ENCODE measurements around the gene PKNOX2.

The PKNOX2 gene

DNA sequence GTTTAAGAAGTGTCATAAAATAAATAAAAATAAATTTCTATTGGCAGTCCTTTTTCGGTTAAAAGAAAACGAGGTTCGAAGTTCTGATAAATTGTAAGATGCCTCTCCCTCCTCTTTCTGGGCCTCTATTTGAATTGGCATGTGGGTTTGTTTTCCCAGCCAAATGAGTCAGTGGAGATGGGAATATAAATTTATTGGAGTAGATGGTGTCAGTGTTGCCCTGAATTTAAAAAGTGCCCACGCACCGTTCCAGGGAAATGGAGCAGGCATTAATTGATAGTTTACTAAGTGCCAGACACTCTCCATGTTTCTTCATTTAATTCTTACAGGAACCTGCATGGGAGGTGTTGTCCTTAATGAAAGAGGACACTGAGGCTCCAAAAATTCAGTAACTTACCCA lies 212.3 kb downstream of the PKNOX2 start:
- H3K4me3 ChIP-seq (replicated peaks; ENCODE audit: low read depth, low read length) = no peak overlapping the region
- TF ChIP-seq, protein P1, sequence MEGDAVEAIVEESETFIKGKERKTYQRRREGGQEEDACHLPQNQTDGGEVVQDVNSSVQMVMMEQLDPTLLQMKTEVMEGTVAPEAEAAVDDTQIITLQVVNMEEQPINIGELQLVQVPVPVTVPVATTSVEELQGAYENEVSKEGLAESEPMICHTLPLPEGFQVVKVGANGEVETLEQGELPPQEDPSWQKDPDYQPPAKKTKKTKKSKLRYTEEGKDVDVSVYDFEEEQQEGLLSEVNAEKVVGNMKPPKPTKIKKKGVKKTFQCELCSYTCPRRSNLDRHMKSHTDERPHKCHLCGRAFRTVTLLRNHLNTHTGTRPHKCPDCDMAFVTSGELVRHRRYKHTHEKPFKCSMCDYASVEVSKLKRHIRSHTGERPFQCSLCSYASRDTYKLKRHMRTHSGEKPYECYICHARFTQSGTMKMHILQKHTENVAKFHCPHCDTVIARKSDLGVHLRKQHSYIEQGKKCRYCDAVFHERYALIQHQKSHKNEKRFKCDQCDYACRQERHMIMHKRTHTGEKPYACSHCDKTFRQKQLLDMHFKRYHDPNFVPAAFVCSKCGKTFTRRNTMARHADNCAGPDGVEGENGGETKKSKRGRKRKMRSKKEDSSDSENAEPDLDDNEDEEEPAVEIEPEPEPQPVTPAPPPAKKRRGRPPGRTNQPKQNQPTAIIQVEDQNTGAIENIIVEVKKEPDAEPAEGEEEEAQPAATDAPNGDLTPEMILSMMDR (IDR thresholded peaks at IDR 0.05; ENCODE audit: low read depth, low read length, missing control alignments) = no peak
- no peak for DNase-seq (ENCODE audit: extremely low read depth, low read depth)

DNA sequence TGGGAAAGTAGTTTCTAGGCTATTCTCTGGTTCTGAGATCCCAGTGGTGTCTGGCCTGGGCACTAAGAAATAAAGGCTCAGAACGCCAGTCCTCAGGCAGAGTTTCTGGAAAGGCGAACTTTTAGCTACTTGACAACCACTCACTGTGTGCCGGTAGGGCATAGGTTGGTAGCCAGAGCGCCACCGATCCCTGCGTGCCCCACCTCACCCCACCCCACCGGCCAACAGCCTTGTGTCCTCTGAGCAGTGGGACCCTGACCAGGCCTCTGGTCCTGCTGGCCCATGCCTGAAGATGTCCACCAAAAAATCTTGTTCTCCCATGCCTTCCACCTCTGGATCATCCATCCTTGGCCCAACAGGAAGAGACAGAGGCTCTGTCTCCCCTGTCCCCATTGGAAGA lies 213.5 kb downstream of the PKNOX2 start:
- DNase-seq (ENCODE audit: extremely low read depth, low read depth) = no peak
- TF ChIP-seq, protein P1 (IDR thresholded peaks at IDR 0.05; ENCODE audit: low read depth, low read length, missing control alignments) = no peak
- no peak overlapping the region for H3K4me3 ChIP-seq (replicated peaks; ENCODE audit: low read depth, low read length)

DNA sequence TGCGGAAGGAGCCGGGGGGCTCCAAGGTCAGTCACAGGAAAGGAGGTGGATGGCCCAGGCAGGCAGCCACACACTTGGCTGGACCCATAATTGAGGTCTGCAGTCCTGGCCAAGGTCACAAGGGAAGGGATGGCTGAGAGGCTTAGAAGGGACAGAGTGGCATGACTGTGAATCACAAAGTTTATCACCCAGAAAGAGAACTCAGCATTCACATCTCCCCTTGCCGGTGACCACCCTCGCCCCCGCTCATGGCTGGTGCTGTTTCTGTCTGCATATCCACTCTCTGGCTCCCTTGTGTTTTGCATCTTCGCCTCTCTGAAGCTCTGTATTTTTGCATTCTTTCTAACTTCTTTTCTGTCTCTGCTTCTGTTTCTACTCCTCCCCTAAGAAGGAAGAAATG lies 214.0 kb downstream of the PKNOX2 start:
- TF ChIP-seq, protein P1 (IDR thresholded peaks at IDR 0.05; ENCODE audit: low read depth, low read length, missing control alignments) = no peak
- H3K4me3 ChIP-seq (replicated peaks; ENCODE audit: low read depth, low read length) = no peak overlapping the region
- DNase-seq (ENCODE audit: extremely low read depth, low read depth) = no peak

DNA sequence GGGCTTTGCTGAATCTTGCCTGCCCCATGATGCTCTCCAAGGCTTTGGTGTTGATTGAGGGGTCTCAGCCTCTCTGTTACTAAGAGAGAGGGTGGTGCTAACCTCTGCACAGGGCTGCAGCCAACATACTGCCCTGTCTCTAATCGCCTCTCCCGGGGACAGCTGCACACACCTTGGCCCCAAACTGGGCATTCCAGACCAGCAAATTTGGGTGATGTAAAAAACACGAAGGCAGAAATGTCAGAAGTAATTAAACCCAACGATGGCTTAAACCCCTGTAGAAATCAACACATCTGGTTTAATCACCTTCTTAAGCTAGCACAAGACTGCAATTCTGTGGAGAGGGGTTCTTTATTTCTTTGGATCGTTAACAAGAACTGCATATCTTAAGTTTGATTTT lies 215.0 kb downstream of the PKNOX2 start:
- TF ChIP-seq, protein P1 (IDR thresholded peaks at IDR 0.05; ENCODE audit: low read depth, low read length, missing control alignments) = no peak
- no peak overlapping the region for H3K4me3 ChIP-seq (replicated peaks; ENCODE audit: low read depth, low read length)
- no peak for DNase-seq (ENCODE audit: extremely low read depth, low read depth)

DNA sequence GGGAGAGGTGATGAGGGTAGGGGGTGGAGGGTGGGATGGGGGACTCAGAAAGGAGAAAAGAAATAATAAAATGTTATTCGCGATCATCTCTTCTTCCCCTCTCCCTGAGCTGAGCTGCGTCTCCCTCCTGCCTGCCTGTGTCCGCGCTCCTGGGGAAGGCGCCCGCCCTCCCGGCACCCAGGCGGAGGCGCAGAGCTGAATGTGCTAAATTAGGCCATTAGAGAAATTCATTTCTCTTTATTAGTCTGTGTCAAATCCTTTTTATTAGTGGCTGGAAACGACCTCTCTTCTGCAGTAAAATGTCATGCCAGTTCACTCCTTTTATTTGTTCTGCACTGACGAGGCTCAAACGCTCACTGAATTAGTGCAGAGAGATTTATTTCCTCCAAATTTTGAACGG lies 215.4 kb downstream of the PKNOX2 start:
- DNase-seq (ENCODE audit: extremely low read depth, low read depth) = no peak
- TF ChIP-seq, protein P1 (IDR thresholded peaks at IDR 0.05; ENCODE audit: low read depth, low read length, missing control alignments) = no peak
- no peak overlapping the region for H3K4me3 ChIP-seq (replicated peaks; ENCODE audit: low read depth, low read length)

DNA sequence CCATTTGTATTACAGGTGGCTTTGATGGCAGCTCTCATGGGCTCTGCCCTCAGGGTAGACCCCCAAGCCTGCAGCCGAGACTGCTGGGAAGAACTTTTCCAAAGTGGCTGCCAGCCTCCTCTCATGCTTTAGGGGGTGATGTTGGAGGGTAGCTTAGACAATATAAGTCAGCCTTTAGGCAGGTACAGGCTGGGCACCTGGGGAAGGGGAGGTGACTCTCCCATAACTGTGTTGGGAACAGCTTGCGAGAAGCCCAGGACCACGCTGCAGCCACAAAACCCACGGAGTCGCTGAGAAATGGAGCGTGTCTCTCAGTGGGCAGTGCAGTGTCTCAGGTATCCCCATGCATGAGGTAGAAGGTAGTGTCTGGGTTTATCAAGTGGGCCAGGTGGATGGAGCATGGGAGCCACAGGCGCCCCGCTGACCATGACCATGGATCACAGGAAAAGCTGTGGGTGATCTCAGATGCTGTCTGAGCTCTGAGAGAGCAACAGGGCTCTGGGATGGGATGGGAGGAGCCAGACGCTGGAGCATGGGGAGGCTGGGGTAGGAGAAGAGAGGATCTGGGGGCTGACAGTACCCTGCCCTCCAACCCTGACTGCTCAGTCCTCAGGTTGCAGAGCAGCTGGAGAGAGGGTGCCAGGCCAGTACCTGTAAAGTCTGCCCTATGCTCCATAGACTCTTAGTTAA lies 216.3 kb downstream of the PKNOX2 start:
- H3K4me3 ChIP-seq (replicated peaks; ENCODE audit: low read depth, low read length) = no peak overlapping the region
- no peak for DNase-seq (ENCODE audit: extremely low read depth, low read depth)
- TF ChIP-seq, protein P1 (IDR thresholded peaks at IDR 0.05; ENCODE audit: low read depth, low read length, missing control alignments) = no peak

Measured in HFF-Myc (cell line).